ENCODE results near the gene ENTPD2. TPM values are rescaled to one million over a fixed set of nuclear protein-coding genes. Genes with fewer than 3 reads are reported as not detected.
A peak's percentile ranks its signal among the peaks of the same experiment; 100 is the strongest.

ENTPD2 gene
- total RNA-seq, 1 experiment from 2014 or later = 32.5 TPM

GRCh38 chr9:137016436-137016835, 37.4 kb downstream of the ENTPD2 start:
- ChIA-PET RAD21 (ENCODE audit: low non-redundant PET in 1 of 2, low total read pairs in 2 of 2, uncharacterized antibody in 2 of 2, unreplicated experiment in 2 of 2) (no interaction called here), POLR2A (no interaction called here), CTCF (interaction anchor here (1.2 kb wide), 1 partner anchor 13 kb away, joined by 4 read pairs; no protein-coding TSS in a partner anchor)
- no peak for TF ChIP-seq ZBTB33 (IDR thresholded peaks at IDR 0.05; ENCODE audit: extremely low read depth, insufficient replicate concordance, low read length)
- no peak for TF ChIP-seq ATF3 (IDR thresholded peaks at IDR 0.05)
- no peak for TF ChIP-seq TCF7L2 (IDR thresholded peaks at IDR 0.05; ENCODE audit: borderline replicate concordance, extremely low read depth, insufficient read depth, insufficient read length)
- no peak for TF ChIP-seq ZFX (IDR thresholded peaks at IDR 0.05)
- no peak for TF ChIP-seq RAD21 (IDR thresholded peaks at IDR 0.05; ENCODE audit: low read depth)
- no peak for TF ChIP-seq CEBPB (IDR thresholded peaks at IDR 0.05; ENCODE audit: low read depth)
- TF ChIP-seq CTCF (IDR thresholded peaks at IDR 0.05 in 2 of 3, conservative IDR thresholded peaks at IDR 0.05 in 1 of 3; ENCODE audit: borderline replicate concordance in 1 of 3, insufficient read depth in 1 of 3, low read depth in 2 of 3, low read length in 2 of 3) = no peak
- TF ChIP-seq ZNF274 (IDR thresholded peaks at IDR 0.05; ENCODE audit: low read depth, low read length) = no peak
- no peak for TF ChIP-seq EZH2 (IDR thresholded peaks at IDR 0.05)
- no peak for TF ChIP-seq EZH2phosphoT487 (IDR thresholded peaks at IDR 0.05; ENCODE audit: borderline replicate concordance)
- TF ChIP-seq REST (IDR thresholded peaks at IDR 0.05; ENCODE audit: low read depth) = no peak
- TF ChIP-seq FOSL1 (IDR thresholded peaks at IDR 0.05; ENCODE audit: low read depth) = no peak
- no peak for TF ChIP-seq ELF1 (IDR thresholded peaks at IDR 0.05; ENCODE audit: borderline replicate concordance, low read depth)
- TF ChIP-seq CBX3 (IDR thresholded peaks at IDR 0.05; ENCODE audit: low read depth) = no peak
- TF ChIP-seq EGR1 (IDR thresholded peaks at IDR 0.05; ENCODE audit: low read depth) = no peak
- TF ChIP-seq YY1 (IDR thresholded peaks at IDR 0.05; ENCODE audit: extremely low read depth, insufficient replicate concordance, low read depth, low read length) = no peak
- no peak for TF ChIP-seq SP1 (IDR thresholded peaks at IDR 0.05; ENCODE audit: low read depth)
- no peak for TF ChIP-seq SRF (IDR thresholded peaks at IDR 0.05; ENCODE audit: low read depth)
- TF ChIP-seq MAX (IDR thresholded peaks at IDR 0.05) = no peak
- TF ChIP-seq POLR2AphosphoS5 (IDR thresholded peaks at IDR 0.05; ENCODE audit: low read depth, low read length) = no peak
- no peaks in the 10 kb centered on the region for H3K9me3 ChIP-seq (ENCODE audit: control insufficient read depth in 1 of 2, insufficient read depth in 1 of 2, low read depth in 1 of 2, low read length in 2 of 2)
- H3K27ac ChIP-seq (ENCODE audit: low read depth, low read length) = no peak overlapping the region
- no peak for DNase-seq (ENCODE audit: low read depth, low spot score)
- no peaks in the 10 kb centered on the region for H3K9me2 ChIP-seq (ENCODE audit: insufficient read depth)
- H3K79me2 ChIP-seq (ENCODE audit: insufficient read depth, low read length) = no peaks in the 10 kb centered on the region
- TSS peak; percentile 18 for BruUV-seq (replicated peaks)
- no peak overlapping the region for H3K9ac ChIP-seq (ENCODE audit: low read length)
- no peaks in the 10 kb centered on the region for H3K4me1 ChIP-seq (ENCODE audit: control insufficient read depth in 1 of 2, insufficient read depth in 2 of 2, low read length in 2 of 2)
- no peak overlapping the region for H2AFZ ChIP-seq (ENCODE audit: low read depth, low read length, poor library complexity, severe bottlenecking)
- no peaks in the 10 kb centered on the region for H3K27me3 ChIP-seq (ENCODE audit: insufficient read depth, low read length)
- no peaks in the 10 kb centered on the region for H4K20me1 ChIP-seq (ENCODE audit: insufficient read depth)
- no peak overlapping the region for H3K4me2 ChIP-seq (ENCODE audit: low read length)
- no peak overlapping the region for H3K4me3 ChIP-seq (replicated peaks in 1 of 2; ENCODE audit: low read depth in 1 of 2, low read length in 2 of 2)
- intact Hi-C loops (cut with micrococcal nuclease) = no loop called here
- H3K36me3 ChIP-seq (ENCODE audit: control insufficient read depth in 1 of 2, insufficient read depth in 2 of 2, low read length in 2 of 2) = peaks cover 22 to 28% of the 10 kb centered on the region in 2 experiments; a peak in 3 of 4 replicates
- ATAC-seq = no peak

All from HCT116 (cell line).